Stimulated activated CD4-positive, alpha-beta T cell treated with anti-CD3 and anti-CD28 coated beads, TNF-alpha, amount 100 ng/mL, for 1 hour (primary cell): Measurements from ENCODE around the gene MMP24OS.
A peak's percentile ranks its signal among the peaks of the same experiment; 100 is the strongest.

Experiments used
- DNase-seq, 3 donors: peaks; one replicate each; pipeline ENCODE4 v3.0.0-alpha.2; 2020; ENCODE audit warnings: low read depth in 3 of 3, low spot score in 1 of 3

MMP24OS gene

GRCh38 chr20:35291654-35292503 is 14.0 kb upstream of the MMP24OS start, which contains the start of gene FAM83C:
Gene FAM83C, minus strand, starts transcription at chr20:35292425. Its CDS starts 121 bp downstream, at chr20:35292304.
- no peak for DNase-seq

GRCh38 chr20:35290887-35291417 is 13.0 kb upstream of the MMP24OS start:
- no peak for DNase-seq

DNA sequence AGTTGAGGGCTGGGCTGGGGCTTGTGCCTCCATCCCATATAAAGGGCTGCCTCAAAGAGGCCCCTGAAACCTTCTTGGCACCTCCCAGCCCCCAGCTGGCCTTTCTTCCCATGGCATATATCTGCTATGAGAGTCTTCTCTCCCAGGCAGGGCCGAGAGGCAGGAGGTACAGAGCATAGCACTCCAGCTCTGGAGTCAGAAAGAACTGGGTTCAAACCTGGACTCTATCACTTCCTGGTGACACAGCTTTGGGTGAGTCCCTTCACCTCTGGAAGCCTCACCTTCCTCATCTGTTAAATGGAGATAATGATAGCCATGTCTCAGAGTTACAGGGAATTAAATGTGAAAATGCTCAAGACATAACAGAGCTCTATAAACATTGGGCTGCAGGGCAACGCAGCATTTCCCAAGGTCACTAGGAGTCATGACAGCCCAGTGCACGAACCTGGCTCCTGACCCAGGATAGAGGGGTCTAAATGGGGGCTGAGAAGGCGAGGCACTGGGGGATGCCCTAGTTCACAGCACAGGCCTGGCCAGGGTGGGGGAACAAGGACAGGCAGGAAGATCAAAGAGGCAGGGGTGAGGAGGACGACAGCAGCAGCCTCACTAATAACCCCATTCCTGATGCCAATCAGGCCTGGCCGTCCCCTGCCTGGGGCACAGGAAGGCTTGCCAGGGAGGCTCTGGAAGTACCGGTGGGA is 12.4 kb upstream of the MMP24OS start:
- no peak for DNase-seq

DNA sequence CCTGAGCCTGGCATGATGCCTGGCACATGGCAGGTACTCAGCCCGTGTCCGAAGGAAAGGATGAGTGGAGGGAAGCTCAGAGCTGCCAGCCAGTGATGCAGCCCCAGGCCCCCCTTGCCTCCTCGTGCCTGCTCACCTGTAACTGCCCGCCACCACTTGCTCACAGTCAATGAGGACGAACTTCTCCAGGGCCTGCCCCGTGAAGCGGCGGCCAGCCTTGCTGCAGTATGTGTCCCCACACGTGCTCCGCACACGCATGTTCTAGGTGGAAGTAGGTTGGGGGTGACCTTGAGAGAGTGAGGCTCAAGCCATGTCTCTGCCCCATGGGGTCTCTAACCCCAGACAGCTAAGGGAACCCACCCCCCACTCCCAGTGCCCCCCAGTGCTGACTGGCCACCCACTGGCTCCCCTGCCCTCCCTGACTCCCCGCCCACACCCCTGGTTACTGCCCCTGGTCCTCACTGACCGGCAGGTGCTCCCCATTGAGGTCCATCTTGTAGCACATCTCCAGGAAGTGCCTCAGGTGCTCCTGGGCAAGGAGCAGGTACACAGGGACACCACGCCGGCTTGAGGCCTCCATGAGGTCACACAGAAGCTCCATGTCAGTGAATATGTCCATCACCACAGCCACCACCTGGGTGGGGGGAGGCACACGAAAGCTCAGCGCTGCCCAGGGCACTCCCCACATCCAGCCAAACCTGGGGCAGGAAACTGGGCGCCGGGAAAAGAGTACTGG is 10.6 kb upstream of the MMP24OS start:
- no peak for DNase-seq

- no peak for DNase-seq
These were observed 9.8 kb upstream of the MMP24OS start for GRCh38 chr20:35287509-35288324.

- no peak for DNase-seq
These were observed 9.1 kb upstream of the MMP24OS start for GRCh38 chr20:35286899-35287508.

- DNase-seq: no peak
These were observed 8.4 kb upstream of the MMP24OS start for GRCh38 chr20:35286077-35286898.

DNA sequence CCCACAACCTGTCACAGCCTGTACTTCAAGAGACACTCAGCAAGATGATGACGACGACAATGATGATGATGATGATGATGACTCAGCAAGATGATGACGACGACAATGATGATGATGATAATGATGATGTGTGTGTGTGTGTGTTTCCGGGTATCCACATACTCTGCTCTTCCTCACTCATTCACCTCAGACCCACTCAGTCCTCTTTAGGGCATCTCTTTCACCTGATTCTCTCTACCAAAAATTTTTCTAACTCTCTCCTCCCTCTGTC is 7.8 kb upstream of the MMP24OS start:
- no peak for DNase-seq

GRCh38 chr20:35284992-35285805 is 7.3 kb upstream of the MMP24OS start:
- DNase-seq: no peak

GRCh38 chr20:35284267-35284991 is 6.5 kb upstream of the MMP24OS start, which contains the start of gene EIF6:
Gene EIF6, minus strand, starts transcription at chr20:35284772. Its CDS starts 285 bp downstream, at chr20:35284487.
- peak in 2 of 3 donors; percentile 18 to 66 for DNase-seq

GRCh38 chr20:35283441-35284266 is 5.7 kb upstream of the MMP24OS start:
- DNase-seq: no peak

DNA sequence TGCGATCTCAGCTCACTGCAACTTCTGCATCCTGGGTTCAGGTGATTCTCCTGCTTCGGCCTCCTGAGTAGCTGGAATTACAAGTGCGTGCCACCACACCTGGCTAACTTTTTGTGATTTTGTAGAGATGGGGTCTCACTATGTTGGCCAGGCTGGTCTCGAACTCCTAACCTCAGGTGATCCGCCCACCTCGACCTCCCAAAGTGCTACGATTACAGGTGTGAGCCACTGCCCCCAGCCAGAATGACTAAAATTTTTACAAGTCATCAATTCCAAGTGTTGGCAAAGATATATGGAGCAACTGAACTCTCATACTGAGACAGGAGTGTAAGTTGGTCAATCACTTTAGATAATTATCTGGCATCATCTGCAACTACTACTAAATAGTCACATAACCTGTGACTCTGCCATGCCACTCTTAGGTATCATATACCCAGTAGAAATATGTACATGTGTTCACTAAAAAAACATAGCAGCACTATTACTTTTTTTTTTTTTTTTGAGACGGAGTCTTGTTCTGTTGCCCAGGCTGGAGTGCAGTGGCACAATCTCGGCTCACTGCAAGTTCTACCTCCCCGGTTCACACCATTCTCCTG is 3.7 kb upstream of the MMP24OS start:
- no peak for DNase-seq

DNA sequence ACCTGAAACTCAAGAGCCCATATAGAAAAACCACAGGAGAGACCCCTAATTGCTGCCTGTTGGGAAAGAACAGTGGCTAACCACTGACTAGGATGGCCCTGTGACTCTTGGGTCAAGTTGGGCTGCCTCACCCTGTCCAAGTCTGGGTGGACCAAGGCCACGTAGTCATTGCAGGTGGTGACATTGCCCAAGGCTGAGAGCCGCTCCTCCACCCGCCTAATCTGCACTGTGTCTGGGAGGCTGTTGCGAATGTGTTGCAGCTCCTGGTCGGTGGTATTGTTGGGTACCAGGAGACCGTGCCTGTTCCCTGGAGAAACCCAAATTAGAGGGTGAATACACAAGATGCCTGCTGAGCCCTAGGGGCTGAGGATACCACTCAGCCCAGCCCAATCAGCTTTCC is 2.6 kb upstream of the MMP24OS start:
- DNase-seq: no peak

GRCh38 chr20:35279533-35280174 is 1.7 kb upstream of the MMP24OS start:
- no peak for DNase-seq

DNA sequence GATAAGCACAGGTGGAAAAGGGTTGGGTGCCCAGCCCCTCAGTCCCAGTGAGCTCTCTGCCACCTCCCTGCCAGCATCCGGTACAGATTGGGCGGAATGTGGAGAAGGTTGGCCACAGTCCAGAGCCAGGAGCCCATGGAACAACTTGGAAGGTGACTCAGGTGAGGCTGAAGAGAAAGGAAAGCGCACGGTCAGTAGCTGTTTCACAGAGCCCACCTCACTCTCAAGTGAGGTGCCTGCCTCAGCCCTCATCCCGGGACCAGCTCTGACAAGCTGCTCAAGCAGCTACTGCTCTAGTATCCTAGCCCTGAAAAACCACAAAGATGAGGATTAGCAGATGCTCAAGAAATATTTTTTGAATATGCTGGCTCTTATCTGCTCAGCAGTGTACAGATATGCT is 1.1 kb upstream of the MMP24OS start:
- no peak for DNase-seq

- no peak for DNase-seq
These were observed 795 bp downstream of the MMP24OS start for GRCh38 chr20:35277127-35277526.
